H9 (cell line): ENCODE data around the gene RNU6-1. TPM values are rescaled to one million over a fixed set of nuclear protein-coding genes. Genes with fewer than 3 reads are reported as not detected.

ENCODE experiments used
- DNase-seq: peaks from one replicate; pipeline ENCODE4 v3.0.0-alpha.2; 2017
- H2AFZ ChIP-seq: one replicate; pipeline ENCODE4 v1.6.1; 2013; ENCODE audit warnings: mild to moderate bottlenecking, low read length, control low read depth, moderate library complexity
- H2AK5ac ChIP-seq: 2 replicates; pipeline ENCODE4 v1.6.1; 2013; ENCODE audit warnings: low read length, control low read depth, mixed read lengths; ENCODE audit not compliant: insufficient read length
- H2BK120ac ChIP-seq: one replicate; pipeline ENCODE4 v1.6.1; 2013; ENCODE audit warnings: low read depth, mild to moderate bottlenecking, low read length, control low read depth, inconsistent platforms; ENCODE audit not compliant: poor library complexity, severe bottlenecking
- H2BK12ac ChIP-seq: 2 replicates; pipeline ENCODE4 v1.6.1; 2013; ENCODE audit warnings: low read length, control low read depth, mixed read lengths, low read depth; ENCODE audit not compliant: insufficient read length
- H2BK15ac ChIP-seq: 2 replicates; pipeline ENCODE4 v1.6.1; 2013; ENCODE audit warnings: low read depth, low read length, control low read depth
- H2BK20ac ChIP-seq: one replicate; pipeline ENCODE4 v1.6.1; 2013; ENCODE audit warnings: low read depth, mild to moderate bottlenecking, low read length, control low read depth, inconsistent platforms; ENCODE audit not compliant: poor library complexity, severe bottlenecking
- H2BK5ac ChIP-seq: 2 replicates; pipeline ENCODE4 v1.6.1; 2013; ENCODE audit warnings: low read length, control low read depth, mixed read lengths; ENCODE audit not compliant: insufficient read length
- H3K14ac ChIP-seq: 2 replicates; pipeline ENCODE4 v1.6.1; 2013; ENCODE audit warnings: low read length, control low read depth; ENCODE audit not compliant: insufficient read depth
- H3K18ac ChIP-seq: 2 replicates; pipeline ENCODE4 v1.6.1; 2013; ENCODE audit warnings: low read depth, mild to moderate bottlenecking, mixed read lengths, low read length, control low read depth; ENCODE audit not compliant: insufficient read length
- H3K23ac ChIP-seq: 2 replicates; pipeline ENCODE4 v1.6.1; 2013; ENCODE audit warnings: low read length, control low read depth, mixed read lengths, low read depth; ENCODE audit not compliant: insufficient read length
- H3K23me2 ChIP-seq: 2 replicates; pipeline ENCODE4 v1.6.1; 2013; ENCODE audit warnings: low read depth, mild to moderate bottlenecking, mixed read lengths, low read length, control low read depth; ENCODE audit not compliant: insufficient read length, poor library complexity, severe bottlenecking
- H3K27ac ChIP-seq: 2 replicates; pipeline ENCODE4 v1.5.1; 2013; ENCODE audit warnings: low read length, control low read depth, mixed read lengths, low read depth; ENCODE audit not compliant: insufficient read length
- H3K27me3 ChIP-seq: 2 replicates; pipeline ENCODE4 v1.6.1; 2013; ENCODE audit warnings: low read length, control low read depth, inconsistent platforms; ENCODE audit not compliant: insufficient read depth
- H3K4ac ChIP-seq: 2 replicates; pipeline ENCODE4 v1.6.1; 2013; ENCODE audit warnings: low read depth, mild to moderate bottlenecking, control low read depth, inconsistent platforms, low read length, moderate library complexity
- H3K4me1 ChIP-seq: 2 replicates; pipeline ENCODE4 v1.6.1; 2013; ENCODE audit warnings: low read length, control low read depth, inconsistent platforms; ENCODE audit not compliant: insufficient read depth
- H3K4me2 ChIP-seq: 2 replicates; pipeline ENCODE4 v1.6.1; 2013; ENCODE audit warnings: low read length, control low read depth, mixed read lengths; ENCODE audit not compliant: insufficient read length, insufficient read depth
- H3K56ac ChIP-seq: 2 replicates; pipeline ENCODE4 v1.6.1; 2013; ENCODE audit warnings: low read depth, mild to moderate bottlenecking, mixed read lengths, low read length, control low read depth; ENCODE audit not compliant: insufficient read length
- H3K79me1 ChIP-seq: 2 replicates; pipeline ENCODE4 v1.6.1; 2013; ENCODE audit warnings: low read depth, mild to moderate bottlenecking, moderate library complexity, low read length, control low read depth, inconsistent platforms; ENCODE audit not compliant: insufficient read depth, poor library complexity, severe bottlenecking
- H3K79me2 ChIP-seq: 2 replicates; pipeline ENCODE4 v1.6.1; 2013; ENCODE audit warnings: low read length, control low read depth, inconsistent platforms; ENCODE audit not compliant: insufficient read depth
- H3K9ac ChIP-seq: 2 replicates; pipeline ENCODE4 v1.6.1; 2013; ENCODE audit warnings: low read length, control low read depth, mixed read lengths; ENCODE audit not compliant: insufficient read length; ENCODE audit errors: extremely low read depth
- H3K9me3 ChIP-seq: one replicate; pipeline ENCODE4 v1.6.1; 2013; ENCODE audit warnings: low read depth, low read length, inconsistent platforms; ENCODE audit not compliant: control insufficient read depth
- H3T11ph ChIP-seq: one replicate; pipeline ENCODE4 v1.6.1; 2013; ENCODE audit warnings: mild to moderate bottlenecking, low read length, control low read depth, inconsistent platforms
- H4K20me1 ChIP-seq: one replicate; pipeline ENCODE4 v1.6.1; 2013; ENCODE audit not compliant: control insufficient read depth, insufficient read length, insufficient read depth
- H4K5ac ChIP-seq: 2 replicates; pipeline ENCODE4 v1.6.1; 2013; ENCODE audit warnings: low read depth, mild to moderate bottlenecking, mixed read lengths, low read length, control low read depth; ENCODE audit not compliant: insufficient read length
- H4K8ac ChIP-seq: replicated peaks from 2 replicates; pipeline ENCODE4 v1.6.1; 2013; ENCODE audit warnings: low read length, control low read depth, mixed read lengths, low read depth; ENCODE audit not compliant: insufficient read length
- H4K91ac ChIP-seq: 2 replicates; pipeline ENCODE4 v1.6.1; 2013; ENCODE audit warnings: low read depth, mild to moderate bottlenecking, moderate library complexity, mixed read lengths, low read length, control low read depth; ENCODE audit not compliant: insufficient read length
- H3K27ac Mint-ChIP-seq, 3 experiments: 2 replicates in 2 of 3; 3 replicates in 1 of 3; pipeline ENCODE4 v1.8.0; 2020 to 2021; ENCODE audit warnings: mixed read lengths in 3 of 3, mild to moderate bottlenecking in 1 of 3, moderate library complexity in 1 of 3
- H3K27me3 Mint-ChIP-seq: 2 replicates; pipeline ENCODE4 v1.8.0; 2021; ENCODE audit warnings: low read depth, mild to moderate bottlenecking, moderate library complexity, mixed read lengths
- H3K36me3 Mint-ChIP-seq, 3 experiments: 2 replicates in 2 of 3; 3 replicates in 1 of 3; pipeline ENCODE4 v1.8.0; 2020 to 2021; ENCODE audit warnings: low read depth in 3 of 3, mixed read lengths in 3 of 3; ENCODE audit not compliant: insufficient read depth in 1 of 3
- H3K4me1 Mint-ChIP-seq, 2 experiments: 2 replicates each; pipeline ENCODE4 v1.8.0; 2020; ENCODE audit warnings: mixed read lengths in 2 of 2
- H3K4me3 Mint-ChIP-seq, 2 experiments: 2 replicates in 1 of 2; 3 replicates in 1 of 2; pipeline ENCODE4 v1.8.0; 2020 to 2021; ENCODE audit warnings: mild to moderate bottlenecking in 2 of 2, mixed read lengths in 2 of 2, moderate library complexity in 1 of 2
- H3K9me3 Mint-ChIP-seq, 2 experiments: 2 replicates in 1 of 2; 3 replicates in 1 of 2; pipeline ENCODE4 v1.8.0; 2020; ENCODE audit warnings: mild to moderate bottlenecking in 2 of 2, mixed read lengths in 2 of 2, moderate library complexity in 1 of 2
- CTCF ChIP-seq: fragments of 200-600 bp; sonication (generic); conservative IDR thresholded peaks from 3 replicates; pipeline ENCODE4 v1.8.0; 2021; ENCODE audit warnings: antibody characterized with exemption, mild to moderate bottlenecking
- WGBS: extraction: QIAGEN DNeasy Blood & Tissue Kit; methylation state at CpG from one replicate; pipeline ENCODE4 v1.1.7; 2013; ENCODE audit warnings: missing lambda C conversion rate, low lambda C conversion rate, mixed read lengths; ENCODE audit not compliant: insufficient read length; ENCODE audit errors: extremely low coverage; 5-methylcytosine and 5-hydroxymethylcytosine counted together
- total RNA-seq: library from RNA; stranded (reverse); gene quantifications from 2 replicates; pipeline ENCODE4 v1.2.1, GENCODE V29; 2021

Gene RNU6-1
- total RNA-seq, 1 experiment from 2014 or later: not detected

DNA sequence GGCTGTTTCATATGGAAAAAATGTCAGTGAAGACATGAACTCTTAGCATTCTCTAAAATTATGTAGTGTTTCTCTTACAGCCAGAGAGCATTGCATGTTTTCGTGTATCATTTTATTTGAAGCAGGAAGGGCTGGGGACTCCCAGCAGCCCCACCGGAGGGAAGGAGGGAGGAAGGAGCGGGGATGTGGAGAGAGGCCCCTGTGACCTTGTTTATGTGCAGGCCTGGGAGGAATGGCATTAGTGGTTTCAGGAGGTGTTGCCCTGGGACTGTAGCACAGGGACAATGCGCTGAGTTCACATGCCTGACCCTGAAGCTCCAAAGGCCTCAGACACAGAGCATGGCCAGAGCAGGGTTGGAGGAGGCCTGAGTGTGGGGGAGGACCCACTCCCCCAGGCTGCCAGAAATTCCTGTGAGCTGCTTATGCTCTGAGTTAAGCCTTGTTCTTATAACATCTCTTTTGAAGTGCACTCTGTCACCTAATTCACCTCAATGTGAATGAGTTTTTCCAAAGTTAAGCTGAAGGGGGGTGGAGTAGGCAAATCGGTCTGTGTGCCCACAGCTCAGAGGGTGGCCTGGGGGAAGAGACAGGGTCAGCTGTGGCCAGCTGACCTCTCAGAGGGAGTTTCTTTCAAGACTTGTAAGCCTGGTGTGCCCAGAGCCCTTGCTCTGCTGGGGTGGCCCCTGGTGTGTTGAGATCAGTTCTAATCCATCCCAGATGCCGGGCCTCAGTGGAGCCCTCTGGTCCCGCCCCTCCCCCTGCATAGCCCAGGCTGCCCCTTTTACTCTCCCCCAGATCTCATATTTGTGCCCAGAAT lies 3.9 kb upstream of the RNU6-1 start:
- Histone ChIP-seq H3K79me1 (no peaks in the 10 kb centered on the region), H4K5ac (no peak overlapping the region), H2BK15ac (no peak overlapping the region), H4K91ac (no peak overlapping the region), H4K8ac (no peak overlapping the region), H3K23me2 (peaks cover 10% of the 10 kb centered on the region), H3K4me2 (no peak overlapping the region), H3K56ac (no peak overlapping the region), H3K9me3 (no peaks in the 10 kb centered on the region), H2AFZ (no peak overlapping the region), H3K27me3 (no peaks in the 10 kb centered on the region; the same call in 1 of the 2 replicates), H2BK20ac (no peak overlapping the region), H2BK12ac (no peak overlapping the region), H2BK5ac (no peak overlapping the region), H2AK5ac (no peak overlapping the region), H3K9ac (no peak overlapping the region), H3K4me1 (peaks cover 4% of the 10 kb centered on the region; the same call in 1 of the 2 replicates), H3K4ac (no peak overlapping the region), H3K14ac (no peak overlapping the region), H4K20me1 (no peaks in the 10 kb centered on the region), H2BK120ac (no peak overlapping the region), H3T11ph (no peak overlapping the region), H3K23ac (no peak overlapping the region), H3K79me2 (no peaks in the 10 kb centered on the region), H3K18ac (no peak overlapping the region), H3K27ac (no peak overlapping the region)
- H3K27ac Mint-ChIP-seq: peak overlapping the region in 1 of 3 experiments; percentile 64; a peak in 1 of 7 replicates
- H3K36me3 Mint-ChIP-seq: no peaks in the 10 kb centered on the region
- no peak for TF ChIP-seq CTCF
- no peak for DNase-seq
- H3K9me3 Mint-ChIP-seq: peaks cover 4% of the 10 kb centered on the region in 2 experiments; a peak in 3 of 5 replicates
- peaks cover 50 to 51% of the 10 kb centered on the region in 2 experiments for H3K4me1 Mint-ChIP-seq
- peaks cover 24% of the 10 kb centered on the region for H3K27me3 Mint-ChIP-seq
- no CpG with 5 or more reads among the region's 7 CpGs for whole genome bisulfite sequencing
- no peak overlapping the region for H3K4me3 Mint-ChIP-seq
